ENCODE measurements around the gene REEP6.

DNA sequence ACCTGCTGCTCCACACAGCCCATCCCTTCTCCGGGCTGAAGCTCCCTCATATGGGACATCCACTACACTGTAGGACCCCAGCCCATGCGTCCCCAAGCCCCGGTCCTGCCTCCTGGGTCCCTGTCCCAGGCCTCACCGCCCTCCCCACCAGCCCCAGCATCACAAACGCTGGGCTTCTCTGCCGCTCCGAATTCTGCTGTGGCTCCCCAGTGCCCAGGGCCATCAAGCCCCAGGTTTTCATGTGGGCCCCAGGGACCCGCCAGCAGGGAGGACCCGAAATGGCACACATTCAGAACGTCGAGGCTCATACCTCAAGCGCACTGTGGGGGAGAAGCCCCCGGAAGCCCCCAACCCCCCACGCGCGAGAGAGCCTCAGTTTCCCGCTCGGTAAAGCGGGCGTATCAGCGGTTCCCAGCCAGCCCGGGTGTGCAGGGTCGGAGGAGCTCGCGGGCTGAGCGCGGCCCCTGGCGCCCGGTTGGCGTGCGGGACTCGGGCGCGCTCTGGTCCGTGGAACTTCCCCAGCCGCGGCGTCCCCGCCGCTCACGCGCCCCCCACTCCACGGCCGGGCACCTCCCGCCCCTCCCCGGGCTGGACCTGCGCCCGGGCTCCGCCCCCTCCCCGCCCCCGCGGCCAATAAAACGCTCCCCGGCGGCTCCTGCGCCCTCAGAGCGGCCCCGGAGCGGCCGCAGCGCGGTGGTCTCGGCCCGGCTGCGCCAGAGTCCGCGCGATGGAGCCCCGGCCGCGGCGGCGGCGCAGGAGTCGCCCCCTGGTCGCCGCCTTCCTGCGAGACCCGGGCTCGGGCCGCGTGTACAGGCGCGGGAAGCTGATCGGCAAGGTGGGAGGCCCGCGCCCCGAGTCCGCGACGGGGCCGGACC lies 32.7 kb downstream of the REEP6 start, which contains the start of gene PLK5:
- TF ChIP-seq EZH2 (IDR thresholded peaks at IDR 0.05; ENCODE audit: insufficient read depth, poor library complexity, severe bottlenecking) = no peak
- no peak for TF ChIP-seq EZH2phosphoT487 (IDR thresholded peaks at IDR 0.05; ENCODE audit: insufficient read depth, low read depth)
